ENCODE measurements around the gene GIPC1.

Gene GIPC1

DNA sequence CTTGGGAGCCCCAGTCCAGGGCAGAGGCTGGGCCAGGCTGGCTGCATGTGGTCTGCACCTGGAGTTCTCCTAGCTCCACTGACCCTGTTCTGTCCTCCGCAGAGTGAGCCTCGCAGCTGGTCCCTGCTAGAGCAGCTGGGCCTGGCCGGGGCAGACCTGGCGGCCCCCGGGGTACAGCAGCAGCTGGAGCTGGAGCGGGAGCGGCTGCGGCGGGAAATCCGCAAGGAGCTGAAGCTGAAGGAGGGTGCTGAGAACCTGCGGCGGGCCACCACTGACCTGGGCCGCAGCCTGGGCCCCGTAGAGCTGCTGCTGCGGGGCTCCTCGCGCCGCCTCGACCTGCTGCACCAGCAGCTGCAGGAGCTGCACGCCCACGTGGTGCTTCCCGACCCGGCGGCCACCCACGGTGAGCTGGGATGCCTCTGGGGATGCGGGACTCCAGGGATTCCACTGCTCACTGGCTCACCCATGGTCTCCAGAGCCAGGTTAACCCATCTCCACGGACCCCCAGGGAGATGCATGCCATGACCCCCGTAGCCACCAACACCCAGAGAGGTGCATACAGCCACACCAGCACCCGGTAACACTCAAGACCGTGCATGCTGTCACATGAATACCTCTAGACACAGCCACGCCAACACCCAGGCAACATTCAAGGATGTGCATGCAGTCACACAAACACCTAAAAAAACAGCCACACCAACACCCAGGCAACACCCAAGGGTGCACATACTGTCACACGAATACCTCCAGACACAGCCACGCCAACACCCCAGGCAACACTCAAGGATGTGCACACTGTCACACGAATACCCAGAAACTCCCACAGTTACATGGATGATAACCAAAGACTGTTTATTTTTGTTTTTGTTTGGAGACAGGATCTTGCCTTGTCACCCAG, 54.6 kb downstream of the GIPC1 start:
- in situ Hi-C loops (cut with MboI; ENCODE audit: low sequenced_read_pairs) = no loop called here

DNA sequence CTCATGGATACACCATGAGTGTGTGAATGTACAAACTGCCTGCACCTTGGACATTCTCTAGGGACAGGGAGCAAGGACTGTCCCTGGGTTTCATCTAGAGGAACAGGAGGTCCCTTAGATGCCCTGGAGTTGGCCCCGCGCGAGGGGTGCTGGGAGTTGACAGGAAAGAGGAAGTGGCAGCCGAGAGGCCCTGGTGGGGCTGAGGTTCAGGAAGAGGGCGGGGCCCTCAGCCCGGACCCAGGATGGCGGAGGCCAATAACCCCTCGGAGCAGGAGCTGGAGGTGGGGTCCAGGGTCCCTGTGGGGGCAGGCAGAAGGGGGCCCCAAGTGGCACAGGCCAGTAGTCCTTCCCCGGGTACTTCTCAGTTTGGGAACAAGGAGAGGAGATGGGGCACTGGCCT, 55.9 kb downstream of the GIPC1 start:
- in situ Hi-C loops (cut with MboI; ENCODE audit: low sequenced_read_pairs) = no loop called here

DNA sequence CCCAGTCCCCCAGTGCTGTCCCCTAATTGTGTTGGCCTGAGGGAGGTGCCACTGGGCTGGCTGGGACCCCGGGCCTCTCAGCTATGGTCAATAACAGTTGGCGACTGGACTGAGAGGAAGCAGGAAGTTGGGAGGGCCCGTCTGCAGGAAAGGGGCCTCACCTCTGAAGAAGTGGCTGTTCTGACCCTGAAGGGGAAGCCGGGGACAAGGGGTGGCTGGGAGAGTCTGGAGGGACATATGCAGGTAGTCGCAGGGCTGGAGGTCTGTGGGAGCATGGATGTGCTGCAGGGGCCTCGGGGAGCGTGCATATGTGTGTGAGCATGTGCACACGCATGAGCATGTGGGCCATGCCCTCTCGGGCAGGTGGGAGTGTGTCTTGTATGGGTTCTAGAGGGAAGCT, 56.9 kb downstream of the GIPC1 start:
- in situ Hi-C loops (cut with MboI; ENCODE audit: low sequenced_read_pairs) = no loop called here

GRCh38 chr19:14437578-14438140, 58.3 kb downstream of the GIPC1 start:
- in situ Hi-C loops (cut with MboI; ENCODE audit: low sequenced_read_pairs) = no loop called here

GRCh38 chr19:14435320-14436050, 60.4 kb downstream of the GIPC1 start:
- in situ Hi-C loops (cut with MboI; ENCODE audit: low sequenced_read_pairs) = no loop called here

DNA sequence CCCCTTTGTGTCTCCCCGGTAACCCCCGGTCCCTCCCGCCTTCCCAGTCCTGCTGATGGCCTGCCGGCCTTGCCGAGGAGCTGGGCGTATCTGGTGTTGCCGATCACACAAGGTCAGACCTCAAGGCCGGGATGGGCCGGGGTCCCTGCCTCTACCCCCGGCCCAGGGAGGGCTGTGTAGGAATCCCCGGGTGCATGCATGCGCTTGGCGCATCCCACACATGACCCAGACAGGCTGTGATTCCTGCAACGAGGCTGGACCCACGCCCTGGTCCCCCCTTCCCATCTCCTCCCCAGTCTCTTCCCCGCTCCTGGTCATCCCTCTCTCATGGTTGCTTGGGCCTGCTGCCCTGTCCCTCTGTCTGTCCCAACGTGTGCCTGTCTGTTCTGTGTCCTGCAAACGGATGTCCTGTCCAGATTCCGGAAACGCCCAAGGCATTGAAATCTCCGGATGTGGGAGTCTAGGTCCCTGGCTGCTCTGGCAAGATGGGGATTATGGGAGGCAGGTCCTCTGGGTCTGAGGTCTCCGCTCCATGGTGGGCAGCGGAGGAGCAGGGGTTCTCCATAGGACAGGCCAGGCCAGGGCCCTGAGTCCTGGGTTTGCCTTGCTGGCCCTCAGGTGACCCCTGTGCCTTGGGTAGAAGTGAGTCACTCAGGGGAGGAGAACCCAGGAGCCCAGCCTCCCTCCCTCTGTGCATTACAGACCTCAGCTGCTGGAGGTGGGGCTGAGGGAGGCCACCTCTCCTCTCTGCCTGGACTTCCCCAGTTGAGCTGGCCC, 61.2 kb downstream of the GIPC1 start:
- in situ Hi-C loops (cut with MboI; ENCODE audit: low sequenced_read_pairs) = no loop called here

DNA sequence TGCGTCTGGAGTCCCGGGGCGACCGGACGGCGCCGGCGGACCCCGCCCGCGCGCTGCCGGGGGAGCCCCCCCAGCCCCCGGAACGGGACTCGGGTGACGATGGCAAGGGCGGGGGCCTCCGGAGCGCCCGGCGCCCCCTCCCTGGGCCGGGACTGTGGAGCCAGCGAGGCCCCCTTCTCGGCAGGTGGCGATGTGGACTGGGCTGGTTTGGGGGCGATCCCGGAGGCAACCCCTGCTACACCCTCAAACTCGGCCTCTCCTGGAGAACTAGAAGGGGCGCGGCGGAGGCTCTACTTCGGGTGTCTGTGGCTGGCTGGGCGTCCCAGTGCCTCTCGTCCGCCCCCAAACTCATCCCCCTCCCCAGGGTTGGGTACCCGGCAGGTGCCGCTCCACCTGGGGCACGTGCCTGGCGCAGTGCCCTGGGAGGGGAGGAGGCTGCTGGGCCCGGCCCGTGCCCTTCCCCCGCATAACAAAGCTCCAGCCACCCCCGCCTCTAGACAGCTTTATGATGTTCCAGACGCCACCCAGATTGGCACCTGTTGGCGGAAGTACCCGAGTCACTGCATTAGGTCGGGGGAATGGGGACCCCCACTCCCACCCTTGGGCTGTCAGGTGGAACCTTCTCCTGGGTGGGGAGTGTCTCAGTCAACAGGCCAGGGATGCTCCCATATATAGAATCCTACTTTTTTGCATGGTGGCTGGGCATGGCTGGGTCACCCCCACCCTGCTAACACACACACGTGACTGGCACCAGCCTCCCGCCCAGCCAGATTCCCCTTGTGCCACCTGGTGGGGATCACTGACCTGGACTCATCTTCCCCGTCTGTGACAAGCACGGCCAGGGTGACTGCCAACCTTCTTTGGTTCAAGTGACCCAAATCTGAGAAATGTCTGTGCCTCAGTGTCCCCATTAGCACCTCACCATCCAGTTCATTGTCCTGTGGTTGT, 62.1 kb downstream of the GIPC1 start:
- in situ Hi-C loops (cut with MboI; ENCODE audit: low sequenced_read_pairs) = no loop called here

GRCh38 chr19:14432791-14433553, 63.0 kb downstream of the GIPC1 start, which contains the start of gene PKN1:
PKN1 (plus strand) TSS chr19:14433306; CDS start chr19:14433522, 216 bp downstream.
- in situ Hi-C loops (cut with MboI; ENCODE audit: low sequenced_read_pairs) = no loop called here

DNA sequence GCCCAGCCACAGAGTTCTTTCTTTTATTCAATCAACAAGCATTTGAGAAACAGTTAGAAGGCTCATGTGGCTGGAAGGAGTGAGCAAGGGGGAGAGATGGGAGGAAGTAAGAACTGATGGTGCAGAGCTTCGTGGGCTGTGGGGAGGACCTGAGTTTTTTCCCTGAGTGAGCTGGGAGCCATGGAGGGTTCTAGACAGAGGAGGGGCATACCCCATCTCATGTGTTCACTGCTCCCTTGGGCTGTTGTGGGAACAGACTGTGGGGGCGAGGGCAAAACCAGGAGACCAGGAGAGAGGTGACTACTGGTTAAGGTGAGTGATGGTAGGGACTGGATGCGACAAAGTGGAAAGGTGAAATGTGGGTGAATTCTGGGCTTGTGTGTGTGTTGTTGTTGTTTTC, 65.2 kb downstream of the GIPC1 start:
- in situ Hi-C loops (cut with MboI; ENCODE audit: low sequenced_read_pairs) = no loop called here

DNA sequence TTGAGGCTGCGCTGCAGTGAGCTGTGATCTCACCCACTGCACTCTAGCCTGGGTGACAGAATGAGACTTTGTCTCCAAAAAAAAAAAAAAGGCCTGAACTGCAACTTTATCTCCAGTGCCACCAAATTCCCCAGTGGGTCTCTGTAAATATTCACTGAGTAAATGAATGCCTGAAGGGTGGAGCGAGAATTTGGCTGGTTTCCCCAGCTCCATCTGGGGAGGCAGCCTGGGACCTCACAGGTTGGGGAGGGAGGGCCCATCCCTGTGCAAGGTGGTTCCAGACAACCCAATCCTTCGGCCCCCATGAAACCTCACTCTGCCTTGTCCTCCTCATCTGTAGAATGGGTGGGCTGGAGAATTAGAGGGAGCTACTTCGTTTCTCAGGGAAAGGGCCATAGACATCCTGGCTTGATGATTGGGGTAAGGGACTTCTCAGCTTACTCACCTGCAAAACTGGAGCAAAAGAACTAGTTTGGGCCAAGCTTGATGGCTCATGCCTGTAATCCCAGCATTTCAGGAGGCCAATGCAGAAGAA, 67.0 kb downstream of the GIPC1 start:
- in situ Hi-C loops (cut with MboI; ENCODE audit: low sequenced_read_pairs) = no loop called here
